ENCODE measurements around the gene MCC.

MCC gene

DNA sequence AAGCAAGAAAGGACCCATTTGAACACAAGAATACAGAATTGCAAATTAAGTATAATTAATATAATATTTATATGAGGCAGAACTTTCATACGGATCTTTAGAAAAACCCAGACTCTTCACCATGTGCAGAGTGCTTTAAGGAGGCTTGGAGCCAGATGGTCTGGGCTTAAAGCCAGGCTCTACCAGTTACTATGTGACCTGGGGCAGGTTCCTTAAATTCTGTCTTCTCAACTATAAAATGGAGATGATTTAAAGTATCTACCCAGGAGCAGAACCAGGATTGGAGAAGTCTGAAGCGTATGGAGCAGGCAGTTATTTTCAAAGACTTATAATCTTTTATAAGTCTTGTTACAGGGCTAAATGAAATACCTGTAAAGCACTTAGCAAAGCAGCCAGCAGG lies 255.6 kb downstream of the MCC start:
- in situ Hi-C loops (cut with MboI; ENCODE audit: low pct_unique_long_range_greater_than_20kb, low sequenced_read_pairs, unreplicated experiment) = no loop called here
- TF ChIP-seq, protein P1, sequence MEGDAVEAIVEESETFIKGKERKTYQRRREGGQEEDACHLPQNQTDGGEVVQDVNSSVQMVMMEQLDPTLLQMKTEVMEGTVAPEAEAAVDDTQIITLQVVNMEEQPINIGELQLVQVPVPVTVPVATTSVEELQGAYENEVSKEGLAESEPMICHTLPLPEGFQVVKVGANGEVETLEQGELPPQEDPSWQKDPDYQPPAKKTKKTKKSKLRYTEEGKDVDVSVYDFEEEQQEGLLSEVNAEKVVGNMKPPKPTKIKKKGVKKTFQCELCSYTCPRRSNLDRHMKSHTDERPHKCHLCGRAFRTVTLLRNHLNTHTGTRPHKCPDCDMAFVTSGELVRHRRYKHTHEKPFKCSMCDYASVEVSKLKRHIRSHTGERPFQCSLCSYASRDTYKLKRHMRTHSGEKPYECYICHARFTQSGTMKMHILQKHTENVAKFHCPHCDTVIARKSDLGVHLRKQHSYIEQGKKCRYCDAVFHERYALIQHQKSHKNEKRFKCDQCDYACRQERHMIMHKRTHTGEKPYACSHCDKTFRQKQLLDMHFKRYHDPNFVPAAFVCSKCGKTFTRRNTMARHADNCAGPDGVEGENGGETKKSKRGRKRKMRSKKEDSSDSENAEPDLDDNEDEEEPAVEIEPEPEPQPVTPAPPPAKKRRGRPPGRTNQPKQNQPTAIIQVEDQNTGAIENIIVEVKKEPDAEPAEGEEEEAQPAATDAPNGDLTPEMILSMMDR (IDR thresholded peaks at IDR 0.05; ENCODE audit: extremely low read depth, insufficient read depth, missing control alignments) = no peak

DNA sequence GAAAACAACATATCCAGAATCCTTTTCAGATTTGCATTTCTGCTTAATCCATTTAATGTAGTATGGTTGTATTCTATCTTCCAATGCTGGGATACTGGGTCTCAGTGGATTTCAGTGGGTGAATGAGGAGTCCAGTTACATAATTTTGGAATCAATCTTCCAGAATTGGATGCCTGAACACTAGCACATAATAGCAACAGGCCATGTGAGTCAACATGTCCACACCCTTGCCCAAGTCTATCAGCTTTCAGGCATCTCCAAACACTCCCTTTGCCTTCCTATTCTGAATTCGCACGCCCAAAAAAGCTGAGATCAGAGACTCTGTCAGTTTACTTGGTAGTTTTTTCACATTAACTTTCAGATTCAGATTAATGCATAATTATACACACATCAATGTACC lies 256.0 kb downstream of the MCC start:
- no peak for DNase-seq (ENCODE audit: low spot score)
- in situ Hi-C loops (cut with MboI; ENCODE audit: low pct_unique_long_range_greater_than_20kb, low sequenced_read_pairs, unreplicated experiment) = no loop called here
- TF ChIP-seq, protein P1 (IDR thresholded peaks at IDR 0.05; ENCODE audit: extremely low read depth, insufficient read depth, missing control alignments) = no peak

More for the DNA sequence above, 255.6 kb downstream of the MCC start:
- no peak for DNase-seq (ENCODE audit: low spot score)

DNA sequence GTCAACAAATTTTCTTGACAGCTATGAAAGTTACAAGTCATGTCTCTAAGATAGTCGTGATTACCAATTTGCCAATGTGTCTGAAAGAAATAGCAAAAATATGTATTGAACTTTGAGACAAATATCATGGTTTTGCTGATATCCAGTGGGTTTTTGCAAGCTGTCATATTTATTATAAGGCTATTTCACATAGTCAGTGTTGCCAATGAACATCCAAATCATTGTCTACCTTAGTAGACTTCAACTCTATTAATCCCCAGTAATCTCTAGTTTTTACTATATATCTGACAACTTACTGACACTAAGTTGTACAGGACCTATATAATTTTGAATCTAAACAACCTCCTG lies 256.6 kb downstream of the MCC start:
- DNase-seq (ENCODE audit: low spot score) = no peak
- TF ChIP-seq, protein P1 (IDR thresholded peaks at IDR 0.05; ENCODE audit: extremely low read depth, insufficient read depth, missing control alignments) = no peak
- in situ Hi-C loops (cut with MboI; ENCODE audit: low pct_unique_long_range_greater_than_20kb, low sequenced_read_pairs, unreplicated experiment) = no loop called here

DNA sequence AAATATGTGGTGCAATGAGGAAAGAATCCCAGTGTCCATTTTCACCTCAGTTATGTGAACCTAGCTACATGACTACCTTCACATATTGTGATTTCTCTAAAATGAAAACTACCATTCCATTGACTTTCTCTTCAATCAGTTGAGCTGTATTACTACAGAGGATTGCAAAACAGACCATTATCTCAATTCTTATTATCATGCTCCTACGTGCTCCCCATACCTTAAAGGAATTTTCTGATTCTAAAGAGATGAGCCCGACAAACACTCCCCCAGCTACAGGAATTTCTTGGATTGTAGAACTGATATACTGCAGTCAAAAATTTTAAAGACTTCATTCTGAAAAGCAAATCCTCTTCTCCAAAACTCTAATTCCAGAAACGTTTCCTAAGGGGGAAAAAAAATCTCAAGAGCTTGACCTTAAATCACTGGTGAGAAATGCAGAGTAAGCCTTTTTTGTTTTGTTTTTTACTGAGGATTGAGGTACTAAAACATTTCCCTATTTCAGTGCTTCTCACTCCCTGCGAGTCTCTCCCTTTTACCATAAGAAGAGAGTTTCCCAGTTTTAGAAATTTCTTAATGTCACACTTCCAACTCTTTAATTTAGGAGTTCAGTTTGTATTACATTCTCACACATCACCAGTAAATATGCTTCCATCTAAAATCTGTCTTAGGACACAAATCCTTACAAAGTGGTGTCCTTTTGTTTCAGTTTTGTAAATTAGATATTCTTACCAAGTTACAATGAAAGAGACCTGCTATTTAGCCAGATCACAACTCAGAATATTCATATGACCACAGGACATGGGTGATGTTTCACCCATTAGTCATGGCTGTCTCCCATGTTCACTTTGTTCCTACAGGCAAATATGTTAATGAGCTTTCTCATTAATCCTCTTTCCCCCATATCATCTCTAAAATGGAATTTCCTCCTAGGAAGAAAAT lies 257.3 kb downstream of the MCC start:
- TF ChIP-seq, protein P1 (IDR thresholded peaks at IDR 0.05; ENCODE audit: extremely low read depth, insufficient read depth, missing control alignments) = no peak
- in situ Hi-C loops (cut with MboI; ENCODE audit: low pct_unique_long_range_greater_than_20kb, low sequenced_read_pairs, unreplicated experiment) = no loop called here
- DNase-seq (ENCODE audit: low spot score) = no peak

DNA sequence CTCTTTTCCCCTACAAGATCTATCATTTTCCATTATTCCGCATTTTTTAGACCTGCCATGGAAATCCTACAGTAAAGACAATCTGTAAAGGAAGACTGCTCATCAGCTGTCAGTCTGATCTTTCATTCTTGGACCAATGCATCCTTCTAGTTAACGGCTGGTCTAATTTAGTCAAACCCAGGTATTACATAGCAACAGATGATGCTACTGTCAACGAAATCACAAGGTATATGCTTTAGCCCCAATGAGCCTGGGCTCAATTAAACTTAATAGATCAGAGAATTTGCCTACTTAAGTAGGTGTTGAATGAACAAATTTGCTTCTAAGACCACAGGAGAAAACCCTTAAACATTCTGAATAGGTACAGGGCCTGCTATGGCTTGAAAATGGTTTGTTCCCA lies 260.5 kb downstream of the MCC start:
- in situ Hi-C loops (cut with MboI; ENCODE audit: low pct_unique_long_range_greater_than_20kb, low sequenced_read_pairs, unreplicated experiment) = no loop called here
- DNase-seq (ENCODE audit: low spot score) = no peak
- TF ChIP-seq, protein P1 (IDR thresholded peaks at IDR 0.05; ENCODE audit: extremely low read depth, insufficient read depth, missing control alignments) = no peak

DNA sequence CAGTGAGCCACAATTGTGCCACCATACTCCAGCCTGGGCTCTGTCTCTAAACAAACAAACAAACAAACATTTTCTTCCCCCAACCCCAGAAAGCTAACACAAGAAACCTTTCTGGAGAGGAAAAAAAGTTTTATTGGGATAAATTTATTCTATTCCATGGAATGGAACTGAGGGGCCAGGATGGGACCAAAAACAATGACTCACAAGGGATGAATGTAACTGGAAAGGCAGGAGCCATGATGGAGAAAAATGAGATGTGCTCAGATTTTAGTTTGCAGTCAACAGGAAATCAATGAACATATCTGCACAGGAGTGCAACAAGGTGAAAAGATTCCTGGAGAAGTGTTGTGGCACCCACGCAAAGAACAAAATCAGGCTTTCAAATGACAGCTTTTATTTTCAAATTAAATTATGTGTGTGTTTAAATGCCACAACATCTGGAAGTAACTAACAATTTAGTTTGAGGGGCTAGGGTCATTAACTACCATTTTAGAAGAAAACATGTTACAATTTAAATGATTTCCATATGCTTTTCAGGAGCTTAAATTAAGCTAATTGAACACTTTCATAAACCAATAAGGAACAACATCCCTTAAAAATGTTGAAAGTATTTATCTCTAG lies 262.0 kb downstream of the MCC start:
- DNase-seq (ENCODE audit: low spot score) = no peak
- TF ChIP-seq, protein P1 (IDR thresholded peaks at IDR 0.05; ENCODE audit: extremely low read depth, insufficient read depth, missing control alignments) = no peak
- in situ Hi-C loops (cut with MboI; ENCODE audit: low pct_unique_long_range_greater_than_20kb, low sequenced_read_pairs, unreplicated experiment) = no loop called here
